Measurements from ENCODE around the gene OR10A2. TPM values are rescaled to one million over a fixed set of nuclear protein-coding genes. Genes with fewer than 3 reads are reported as not detected.

Gene OR10A2
- total RNA-seq (2021; fragmentation: NEBNext Ultra II Directional; extraction: Animal tissue kit (Norgen Biotek cat#: 25700)): not detected
- long read RNA-seq: 0 reads

GRCh38 chr11:6862961-6863360, at the start of gene OR10A2:
TSS of gene OR10A2 (plus strand) at chr11:6863057. CDS start at chr11:6869755, 6,698 bp downstream.
- H3K9me3 Mint-ChIP-seq: peaks cover 8% of the 10 kb centered on the region
- no peak within 1 kb of the TSS for H3K4me3 Mint-ChIP-seq

GRCh38 chr11:6813656-6814055, 49.2 kb upstream of the OR10A2 start:
- no peaks in the 10 kb centered on the region for H3K4me1 Mint-ChIP-seq (ENCODE audit: low read depth)
- DNase-seq: no peak

More at GRCh38 chr11:6862961-6863360, at the start of gene OR10A2:
- Mint-ChIP-seq H3K27ac (no peak within 1 kb of the TSS), H3K27me3 (ENCODE audit: insufficient read depth) (peaks cover 3% of the 10 kb centered on the region; the same call in 1 of the 2 replicates), H3K36me3 (ENCODE audit: low read depth) (no peaks in the 10 kb centered on the region), H3K4me1 (ENCODE audit: low read depth) (peaks cover 7% of the 10 kb centered on the region; the same call in 1 of the 2 replicates)
- DNase-seq: peak; percentile 6
- TF ChIP-seq CTCF (IDR thresholded peaks at IDR 0.05): no peak

GRCh38 chr11:6817694-6818093, 45.2 kb upstream of the OR10A2 start:
- no peaks in the 10 kb centered on the region; the same call in 1 of the 2 replicates for H3K27me3 Mint-ChIP-seq (ENCODE audit: insufficient read depth)
- H3K36me3 Mint-ChIP-seq (ENCODE audit: low read depth): no peaks in the 10 kb centered on the region
- H3K27ac Mint-ChIP-seq: no peak overlapping the region
- H3K4me3 Mint-ChIP-seq: no peak overlapping the region
- TF ChIP-seq CTCF (IDR thresholded peaks at IDR 0.05): 0 out of 2 replicates have a peak, but pooled peaks have one; percentile 13
- no peaks in the 10 kb centered on the region for H3K4me1 Mint-ChIP-seq (ENCODE audit: low read depth)
- no peak for DNase-seq
- H3K9me3 Mint-ChIP-seq: no peaks in the 10 kb centered on the region

More at GRCh38 chr11:6813656-6814055, 49.2 kb upstream of the OR10A2 start:
- H3K27ac Mint-ChIP-seq: no peak overlapping the region
- TF ChIP-seq CTCF (IDR thresholded peaks at IDR 0.05): no peak
- H3K4me3 Mint-ChIP-seq: no peak overlapping the region
- no peaks in the 10 kb centered on the region for H3K36me3 Mint-ChIP-seq (ENCODE audit: low read depth)
- H3K9me3 Mint-ChIP-seq: no peaks in the 10 kb centered on the region
- no peaks in the 10 kb centered on the region; the same call in none of the 2 replicates for H3K27me3 Mint-ChIP-seq (ENCODE audit: insufficient read depth)

- no peak overlapping the region for H3K4me3 Mint-ChIP-seq
- no peaks in the 10 kb centered on the region for H3K36me3 Mint-ChIP-seq (ENCODE audit: low read depth)
- H3K9me3 Mint-ChIP-seq: no peaks in the 10 kb centered on the region
- no peaks in the 10 kb centered on the region for H3K4me1 Mint-ChIP-seq (ENCODE audit: low read depth)
- DNase-seq: no peak
- no peak overlapping the region for H3K27ac Mint-ChIP-seq
- TF ChIP-seq CTCF (IDR thresholded peaks at IDR 0.05): no peak
- no peaks in the 10 kb centered on the region; the same call in 1 of the 2 replicates for H3K27me3 Mint-ChIP-seq (ENCODE audit: insufficient read depth)
Observed at GRCh38 chr11:6818967-6819366, 43.9 kb upstream of the OR10A2 start.

- DNase-seq: no peak
- H3K9me3 Mint-ChIP-seq: no peaks in the 10 kb centered on the region
- H3K27ac Mint-ChIP-seq: no peak overlapping the region
- H3K4me1 Mint-ChIP-seq (ENCODE audit: low read depth): no peaks in the 10 kb centered on the region
- no peak overlapping the region for H3K4me3 Mint-ChIP-seq
- H3K27me3 Mint-ChIP-seq (ENCODE audit: insufficient read depth): no peaks in the 10 kb centered on the region
- no peak for TF ChIP-seq CTCF (IDR thresholded peaks at IDR 0.05)
- H3K36me3 Mint-ChIP-seq (ENCODE audit: low read depth): no peaks in the 10 kb centered on the region
Observed at GRCh38 chr11:6824136-6824823, 38.6 kb upstream of the OR10A2 start.
